ENCODE results near the gene WNT3A.

DNA sequence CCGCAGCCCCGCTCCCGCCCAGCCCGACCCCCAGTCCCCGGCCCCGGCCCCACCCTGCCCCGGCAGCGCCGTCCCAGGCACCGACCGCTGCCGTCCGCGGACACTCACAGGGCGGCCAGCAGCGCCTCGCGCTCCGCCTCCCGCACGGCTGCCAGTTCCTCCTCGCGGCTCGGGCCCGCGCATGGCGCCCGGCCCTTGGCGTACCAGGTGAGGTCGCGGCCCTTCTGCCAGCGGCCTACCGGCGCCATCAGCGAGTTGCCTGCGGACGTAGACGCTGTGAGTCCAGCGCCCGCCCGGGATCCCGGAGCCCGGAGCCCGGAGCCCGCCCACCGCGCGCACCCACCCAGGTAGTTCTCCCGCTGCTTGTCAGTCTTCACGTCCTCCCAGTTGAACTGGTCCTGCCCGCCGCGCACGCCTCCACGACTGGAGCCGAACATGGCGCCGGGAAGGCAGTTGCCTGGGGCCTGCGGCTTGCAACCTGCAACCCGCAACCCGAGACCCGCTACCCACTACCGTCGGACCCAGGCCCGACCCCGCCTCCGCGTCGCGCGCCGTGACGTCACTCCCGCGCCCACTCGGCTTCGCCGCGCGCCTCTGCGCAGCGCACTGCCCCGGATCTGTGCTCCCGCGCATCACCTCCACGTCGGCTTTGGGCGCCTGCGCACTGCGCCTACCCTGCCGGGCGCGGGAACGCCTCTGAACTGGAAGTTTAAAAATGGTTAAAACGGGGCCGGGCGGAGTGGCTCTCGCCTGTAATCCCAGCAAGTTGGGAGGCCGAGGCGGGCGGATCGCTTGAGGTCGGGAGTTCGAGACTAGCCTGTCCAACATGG is 96.2 kb downstream of the WNT3A start, which contains the start of gene C1orf35:
- TF ChIP-seq POLR2A (IDR thresholded peaks at IDR 0.05), result no peak
- TF ChIP-seq, protein P1, sequence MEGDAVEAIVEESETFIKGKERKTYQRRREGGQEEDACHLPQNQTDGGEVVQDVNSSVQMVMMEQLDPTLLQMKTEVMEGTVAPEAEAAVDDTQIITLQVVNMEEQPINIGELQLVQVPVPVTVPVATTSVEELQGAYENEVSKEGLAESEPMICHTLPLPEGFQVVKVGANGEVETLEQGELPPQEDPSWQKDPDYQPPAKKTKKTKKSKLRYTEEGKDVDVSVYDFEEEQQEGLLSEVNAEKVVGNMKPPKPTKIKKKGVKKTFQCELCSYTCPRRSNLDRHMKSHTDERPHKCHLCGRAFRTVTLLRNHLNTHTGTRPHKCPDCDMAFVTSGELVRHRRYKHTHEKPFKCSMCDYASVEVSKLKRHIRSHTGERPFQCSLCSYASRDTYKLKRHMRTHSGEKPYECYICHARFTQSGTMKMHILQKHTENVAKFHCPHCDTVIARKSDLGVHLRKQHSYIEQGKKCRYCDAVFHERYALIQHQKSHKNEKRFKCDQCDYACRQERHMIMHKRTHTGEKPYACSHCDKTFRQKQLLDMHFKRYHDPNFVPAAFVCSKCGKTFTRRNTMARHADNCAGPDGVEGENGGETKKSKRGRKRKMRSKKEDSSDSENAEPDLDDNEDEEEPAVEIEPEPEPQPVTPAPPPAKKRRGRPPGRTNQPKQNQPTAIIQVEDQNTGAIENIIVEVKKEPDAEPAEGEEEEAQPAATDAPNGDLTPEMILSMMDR (IDR thresholded peaks at IDR 0.05), result no peak
